Body of pancreas (tissue), 4 donors: ENCODE measurements around the gene MBD4.
"Not testable (repeated sequence)": the region's sequence is repeated elsewhere in the genome, so short reads cannot be mapped to it uniquely, and the experiment has no call there.

Experiments
- CTCF ChIP-seq, 7 experiments: fragments of 450-650 bp in 4 of 7; fragments of 200-600 bp in 3 of 7; sonication (generic) in 3 of 7; IDR thresholded peaks; one replicate each; pipeline ENCODE4 v1.5.1; 2016 to 2019; ENCODE audit warnings: antibody characterized with exemption in 7 of 7
- POLR2A ChIP-seq, 3 donors: fragments of 450-650 bp; IDR thresholded peaks; one replicate each; pipeline ENCODE4 v1.6.1; 2016; ENCODE audit warnings: antibody characterized with exemption in 3 of 3, mild to moderate bottlenecking in 2 of 3

DNA sequence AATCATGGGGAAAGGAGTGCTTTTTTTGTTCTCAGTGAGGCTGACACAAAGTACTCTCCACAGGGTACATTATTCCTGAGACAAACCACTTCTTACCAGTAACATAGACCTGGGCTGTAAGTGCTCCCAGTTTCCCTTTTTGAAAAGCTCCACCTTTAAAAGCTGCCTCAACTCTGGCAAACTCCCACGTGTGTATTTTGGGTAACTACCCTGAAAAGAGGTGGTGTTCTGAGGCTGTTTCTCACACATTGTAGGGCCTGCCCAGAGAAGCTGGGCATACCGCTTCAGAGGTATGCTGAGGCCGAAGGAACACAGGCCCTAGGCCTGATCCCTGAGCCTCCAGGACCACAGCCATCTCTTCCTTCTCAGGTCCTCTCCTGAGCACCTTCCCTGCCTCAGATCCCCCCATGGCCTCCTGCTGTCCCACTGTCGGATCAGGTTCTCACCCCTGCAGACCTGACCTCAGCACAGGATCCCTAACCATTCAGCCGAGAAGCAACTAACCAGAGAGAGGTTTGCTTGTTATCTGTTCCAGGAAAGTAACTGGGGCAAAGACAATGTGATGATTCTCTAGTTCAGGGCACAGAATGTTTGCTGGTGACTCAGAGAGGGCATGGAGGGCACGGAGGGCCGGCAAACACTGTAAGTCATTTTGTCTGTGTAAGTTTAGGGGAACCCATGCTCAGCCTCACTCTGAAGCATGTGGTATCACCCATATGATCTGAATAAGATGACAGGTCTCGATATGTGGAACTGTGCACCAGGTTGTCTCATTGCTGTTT, 47.5 kb downstream of the MBD4 start:
- not testable (repeated sequence) for TF ChIP-seq CTCF, POLR2A (IDR thresholded peaks at IDR 0.05)
